ENCODE data around the gene GJE1.

GJE1 gene

DNA sequence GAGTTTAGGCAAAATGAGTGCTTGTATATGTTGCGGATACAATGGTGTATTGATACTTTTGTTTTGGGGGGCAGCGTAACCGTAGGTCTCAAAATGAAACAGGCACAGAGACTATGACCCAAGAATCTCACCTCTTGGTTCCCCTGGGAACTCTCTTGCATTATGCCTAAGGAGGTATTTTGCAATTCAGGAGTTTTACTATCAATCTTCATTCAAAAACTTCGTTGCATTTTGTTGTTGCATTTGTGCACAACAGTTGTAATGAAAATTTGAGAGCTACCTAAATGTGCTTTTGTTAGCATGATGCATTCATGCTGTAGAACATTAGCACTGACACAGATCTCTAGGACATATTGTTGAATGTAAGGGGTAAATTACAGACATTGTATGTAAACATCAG, 32.5 kb downstream of the GJE1 start:
- DNase-seq (ENCODE audit: low read depth): no peak

DNA sequence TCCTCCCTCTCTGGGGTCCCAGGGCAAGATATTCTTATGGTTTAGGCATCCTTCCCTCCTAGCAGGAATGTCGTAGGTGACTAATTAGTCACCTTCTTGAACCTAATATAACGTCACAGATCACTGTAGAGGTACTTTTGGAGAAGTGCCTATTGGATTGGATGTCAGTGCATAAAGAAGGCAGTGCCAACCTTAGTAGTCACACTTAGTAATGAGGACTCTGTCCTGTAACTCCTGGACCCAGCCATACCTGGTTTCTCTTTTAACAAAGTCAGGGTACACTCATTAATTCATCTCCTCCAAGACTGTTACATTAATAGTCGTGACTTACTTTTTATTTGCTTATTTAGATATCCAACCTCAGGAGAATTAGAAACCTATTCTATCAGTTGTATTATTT, 34.3 kb downstream of the GJE1 start:
- no peak for DNase-seq (ENCODE audit: low read depth)

GRCh38 chr6:142167486-142167885, 34.8 kb downstream of the GJE1 start:
- DNase-seq (ENCODE audit: low read depth): no peak

DNA sequence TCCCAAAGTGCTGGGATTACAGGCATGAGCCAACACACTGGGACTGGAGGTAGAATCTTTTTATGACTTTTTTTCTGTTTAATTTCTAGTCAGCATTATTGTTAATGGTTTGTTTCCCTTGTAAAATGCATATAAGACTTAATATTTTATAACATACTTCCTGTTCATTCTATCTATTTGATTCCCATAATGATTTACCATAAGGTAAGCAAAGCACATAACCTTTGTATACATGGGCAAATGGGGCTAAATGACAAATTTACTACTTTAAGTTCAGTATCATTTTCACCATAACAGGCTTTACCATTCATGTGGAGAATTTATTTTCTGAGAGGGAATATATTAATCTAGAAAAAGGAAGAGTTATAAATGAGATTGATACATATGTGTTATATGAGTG, 38.6 kb downstream of the GJE1 start:
- no peak for DNase-seq (ENCODE audit: low read depth)

- no peak for DNase-seq (ENCODE audit: low read depth)
Observed at GRCh38 chr6:142172758-142173157, 40.0 kb downstream of the GJE1 start.

DNA sequence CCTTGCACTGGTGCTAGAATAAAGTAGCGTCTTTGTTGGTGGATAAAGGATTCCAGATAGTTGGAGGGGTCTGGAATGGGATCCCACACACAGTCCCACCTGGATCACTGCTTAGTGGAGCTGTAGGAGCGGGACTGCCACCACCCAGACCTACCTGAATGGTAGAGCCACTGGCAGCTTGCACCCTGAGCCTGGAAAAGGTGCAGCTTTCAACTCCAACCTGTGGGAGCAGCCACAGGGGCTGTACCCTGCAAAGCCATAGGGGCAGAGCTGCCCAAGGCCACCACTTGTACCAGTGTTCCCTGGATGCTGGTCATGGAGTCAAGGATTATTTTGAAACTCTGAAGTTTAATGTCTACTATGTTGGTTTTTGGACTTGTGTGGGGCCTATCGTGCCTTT, 41.3 kb downstream of the GJE1 start:
- DNase-seq (ENCODE audit: low read depth): no peak

GRCh38 chr6:142174703-142175102, 42.0 kb downstream of the GJE1 start:
- no peak for DNase-seq (ENCODE audit: low read depth)

GRCh38 chr6:142178129-142178528, 45.4 kb downstream of the GJE1 start:
- no peak for DNase-seq (ENCODE audit: low read depth)

GRCh38 chr6:142182004-142182403, 49.3 kb downstream of the GJE1 start:
- DNase-seq (ENCODE audit: low read depth): no peak

DNA sequence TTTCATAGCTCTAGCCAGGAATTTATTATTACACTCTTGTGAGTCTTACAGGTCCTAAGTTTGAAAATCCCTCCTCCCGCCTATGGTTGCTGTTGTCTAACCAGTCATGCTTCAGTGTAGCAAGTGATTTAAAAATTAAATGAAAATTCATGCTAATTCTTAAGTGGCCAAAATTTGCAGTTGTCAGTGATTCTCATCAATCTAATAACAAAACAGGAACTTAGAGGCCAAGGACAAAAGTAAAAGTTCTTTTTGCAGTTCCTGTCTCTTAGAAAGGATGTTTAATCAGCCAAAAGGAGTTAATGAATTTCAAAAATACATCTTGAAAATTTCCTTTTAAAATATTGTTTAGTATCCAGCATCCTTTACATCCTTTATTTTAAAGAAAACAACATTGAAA, 50.6 kb downstream of the GJE1 start:
- DNase-seq (ENCODE audit: low read depth): no peak

GRCh38 chr6:142184307-142184706, 51.6 kb downstream of the GJE1 start:
- no peak for DNase-seq (ENCODE audit: low read depth)

Data from stimulated activated CD8-positive, alpha-beta memory T cell treated with anti-CD3 and anti-CD28 coated beads, Interleukin-15, amount 100 ng/mL, for 24 hours (primary cell).